Head of caudate nucleus (tissue), 42 donors: ENCODE results near the gene TSPOAP1.

Experiments
- DNase-seq, 42 donors: peaks; one replicate each; pipeline versions ENCODE4 v3.0.0 to v3.0.0-alpha.2; 2020 to 2021; ENCODE audit warnings: mixed read lengths in 7 of 42
- intact Hi-C: fragments of 100-400 bp; cut with DNase I; formaldehyde crosslinking; loops from one replicate; pipeline ENCODE4 v1.15.0; 2022

The TSPOAP1 gene

DNA sequence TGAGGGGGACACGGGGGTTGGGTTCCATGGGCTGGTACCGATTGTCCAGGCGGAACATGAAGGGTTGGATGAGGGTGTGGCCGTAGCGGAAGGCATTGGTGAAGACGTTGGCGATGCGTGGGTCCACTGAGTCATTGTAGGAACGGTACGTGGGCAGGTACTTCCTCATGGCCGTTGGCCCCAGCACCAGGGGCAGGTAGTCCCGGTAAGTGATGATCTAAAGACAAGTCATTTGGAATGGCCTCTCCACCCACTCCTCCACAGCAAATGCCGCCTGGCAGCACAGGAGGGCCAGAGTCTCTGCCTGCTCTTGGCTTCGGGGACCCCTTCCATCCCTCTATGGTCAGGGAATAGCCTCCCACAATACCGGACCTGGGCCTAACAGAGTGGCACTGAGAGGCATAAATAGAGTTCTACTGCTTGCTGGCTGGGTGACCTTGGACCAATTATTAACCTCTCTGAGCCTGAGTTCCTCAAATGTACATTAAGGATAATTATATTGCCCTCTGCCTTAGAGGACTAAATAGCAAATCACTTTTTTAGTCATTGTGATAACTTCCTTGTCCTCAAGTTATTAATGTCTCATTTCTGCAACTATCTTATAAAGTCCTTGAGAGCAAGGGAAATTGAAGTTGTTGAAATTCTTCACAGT, 55.0 kb downstream of the TSPOAP1 start:
- intact Hi-C loops: no loop called here
- no peak for DNase-seq

- DNase-seq: no peak
- intact Hi-C loops: no loop called here
These were observed 56.0 kb downstream of the TSPOAP1 start for GRCh38 chr17:58272367-58273280.

DNA sequence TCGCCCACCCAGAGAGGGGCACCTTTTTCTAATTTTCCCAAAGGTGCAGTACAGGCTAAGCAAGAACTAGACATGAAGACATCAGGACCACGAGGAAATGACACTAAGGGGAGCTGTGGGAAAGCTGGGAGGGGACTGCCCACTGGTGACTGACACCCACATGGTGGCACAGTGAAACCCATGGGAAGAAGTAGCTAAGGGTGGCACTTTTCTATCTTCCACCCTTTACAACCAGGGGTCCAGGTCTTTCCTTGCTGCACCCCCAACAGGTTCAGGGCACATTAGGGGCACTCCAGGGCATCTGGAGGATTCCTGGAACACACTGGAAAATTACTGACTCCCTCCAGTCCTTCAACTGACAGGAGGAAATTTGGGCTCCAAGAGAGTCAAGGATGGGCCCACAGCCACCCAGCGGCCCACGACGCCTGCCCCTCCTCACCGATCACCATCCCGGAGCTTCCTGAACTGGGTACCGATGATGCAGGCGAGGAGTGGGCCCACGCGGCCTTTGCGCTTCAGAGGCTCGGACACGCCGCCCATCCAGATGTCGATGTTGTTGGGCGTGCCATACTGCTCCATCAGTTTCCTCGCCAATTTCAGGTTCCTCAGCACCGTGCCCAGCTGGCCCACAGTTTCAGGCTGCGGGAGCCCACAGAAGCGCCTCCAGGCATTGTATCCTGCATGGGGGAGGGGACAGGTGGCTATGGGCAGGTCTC, 57.2 kb downstream of the TSPOAP1 start:
- no peak for DNase-seq

GRCh38 chr17:58270476-58271215, 57.9 kb downstream of the TSPOAP1 start:
- DNase-seq: peak in 1 of 42 donors; percentile 22
- intact Hi-C loops: no loop called here

More for the DNA sequence above, 57.2 kb downstream of the TSPOAP1 start:
- intact Hi-C loops: no loop called here

- DNase-seq: no peak
- intact Hi-C loops: no loop called here
These were observed 58.9 kb downstream of the TSPOAP1 start for GRCh38 chr17:58269557-58270291.

DNA sequence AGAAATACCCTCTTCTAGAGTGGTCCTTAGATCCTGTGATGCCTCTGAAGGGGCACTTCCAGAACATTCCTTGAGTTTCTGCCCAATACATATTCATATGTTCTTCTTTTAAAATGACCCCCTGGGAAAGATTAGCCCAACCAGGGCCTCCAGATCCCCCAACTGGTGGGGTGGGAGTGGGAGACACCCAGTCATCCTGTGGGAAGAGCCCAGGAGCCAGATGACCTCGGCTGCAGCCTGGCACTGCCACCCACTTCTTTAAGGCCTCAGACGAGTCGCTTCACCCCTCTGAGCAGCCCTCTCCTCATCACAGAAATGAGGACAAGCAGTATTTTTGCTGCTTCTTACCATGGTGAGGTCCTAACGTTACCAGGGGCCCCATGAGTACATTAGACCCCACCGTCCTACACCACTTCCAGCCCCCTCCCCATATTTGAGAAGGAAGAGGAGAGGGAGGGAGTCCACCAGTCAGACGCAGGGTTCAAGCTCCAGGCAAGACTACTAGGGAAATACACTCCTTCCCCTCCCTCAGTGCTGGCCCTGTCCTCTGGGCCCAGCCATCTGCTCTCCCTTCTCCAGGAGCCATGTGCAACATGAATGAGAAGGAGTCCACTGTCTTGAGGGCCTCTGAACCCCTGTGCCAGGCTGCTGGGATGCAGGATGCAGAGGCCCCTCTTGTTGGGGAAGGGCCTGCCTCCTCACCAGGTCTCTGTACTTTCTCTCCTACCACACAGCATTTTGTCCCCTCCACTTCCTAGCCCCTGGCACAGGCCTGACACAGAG, 59.6 kb downstream of the TSPOAP1 start:
- peak in 2 of 42 donors; percentile 5 to 8 for DNase-seq
- intact Hi-C loops: no loop called here

GRCh38 chr17:58268326-58268725, 60.3 kb downstream of the TSPOAP1 start:
- DNase-seq: peak in 1 of 42 donors; percentile 24
- intact Hi-C loops: no loop called here

DNA sequence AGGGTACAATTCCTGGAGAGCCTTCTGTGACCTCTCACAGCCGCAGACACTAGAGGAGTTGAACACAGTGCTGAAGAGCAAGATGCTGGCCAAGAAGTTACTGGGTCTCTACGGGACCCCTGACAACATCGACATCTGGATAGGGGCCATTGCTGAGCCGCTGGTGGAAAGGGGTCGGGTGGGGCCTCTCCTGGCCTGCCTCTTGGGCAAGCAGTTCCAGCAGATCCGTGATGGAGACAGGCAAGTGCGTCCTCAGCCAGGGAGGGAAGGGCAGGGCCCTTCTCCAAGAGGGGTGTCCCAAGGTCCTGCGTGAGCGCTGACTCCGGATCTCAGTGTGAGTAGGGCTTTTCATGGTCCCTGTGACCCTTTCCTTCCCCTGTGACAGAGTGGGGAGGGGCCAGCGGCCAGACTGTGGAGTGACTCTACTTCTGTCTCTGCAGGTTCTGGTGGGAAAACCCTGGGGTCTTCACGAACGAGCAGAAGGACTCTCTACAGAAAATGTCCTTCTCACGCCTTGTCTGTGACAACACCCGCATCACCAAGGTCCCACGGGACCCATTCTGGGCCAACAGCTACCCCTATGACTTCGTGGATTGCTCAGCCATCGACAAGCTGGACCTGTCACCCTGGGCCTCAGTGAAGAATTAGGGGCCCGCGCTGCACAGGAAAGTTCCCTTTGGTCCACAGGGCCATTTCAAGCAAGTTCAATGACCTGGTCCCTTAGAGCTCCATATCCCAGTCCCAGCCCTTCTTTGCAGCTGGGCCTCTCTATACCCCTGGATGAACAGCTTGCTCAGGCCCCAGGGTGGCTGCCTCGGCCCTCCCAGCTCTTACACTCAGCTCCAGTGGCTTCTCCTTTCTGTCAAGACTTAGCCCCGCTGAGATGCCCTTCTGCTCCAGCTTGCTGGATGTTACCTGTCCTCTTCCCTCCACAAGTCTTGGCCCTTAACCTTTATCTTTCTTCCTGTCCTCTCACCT, 61.0 kb downstream of the TSPOAP1 start:
- peak in 3 of 42 donors; percentile 8 to 9 (median 8) for DNase-seq

DNA sequence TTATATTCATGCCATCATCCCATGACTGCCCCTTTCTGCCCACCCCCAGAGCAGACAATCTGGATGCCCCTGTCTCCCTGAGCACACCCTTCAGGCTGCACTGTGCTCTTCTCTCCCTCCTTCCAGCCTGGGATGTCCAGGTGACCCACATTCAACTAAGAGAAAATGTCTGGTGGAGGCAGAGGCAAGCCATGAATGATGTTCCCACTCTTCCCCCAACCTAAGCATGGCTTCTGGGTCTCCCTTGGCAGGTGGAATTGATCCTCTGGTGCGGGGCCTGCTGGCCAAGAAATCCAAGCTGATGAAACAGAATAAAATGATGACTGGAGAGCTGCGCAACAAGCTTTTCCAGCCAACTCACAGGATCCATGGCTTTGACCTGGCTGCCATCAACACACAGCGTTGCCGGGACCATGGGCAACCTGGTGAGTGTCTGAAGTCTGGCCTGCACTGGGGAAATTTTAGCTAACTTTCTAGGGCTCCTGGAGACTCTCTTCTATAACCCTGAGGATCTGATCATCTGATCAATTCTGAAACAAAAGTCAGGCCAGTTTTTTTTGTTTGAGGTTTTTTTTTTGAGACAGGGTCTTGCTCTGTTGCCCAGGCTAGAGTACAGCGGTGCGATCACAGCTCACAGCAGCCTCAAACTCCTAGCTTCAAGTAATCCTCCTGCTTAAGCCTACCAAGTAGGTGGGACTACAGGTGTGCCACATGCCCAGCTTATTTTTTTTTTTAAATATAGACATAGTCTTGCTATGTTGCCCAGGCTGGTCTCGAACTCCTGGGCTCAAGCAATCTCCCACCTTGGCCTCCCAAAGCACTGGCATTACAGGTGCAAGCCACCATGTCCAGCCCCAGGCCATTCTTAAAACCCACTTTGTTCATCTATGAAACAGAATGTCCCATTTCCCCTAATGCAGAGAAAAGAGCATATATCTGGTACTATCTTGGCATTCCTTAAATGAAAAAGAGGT, 62.4 kb downstream of the TSPOAP1 start:
- DNase-seq: peak in 4 of 42 donors; percentile 1 to 13 (median 10)
- intact Hi-C loops: no loop called here

More for the DNA sequence above, 61.0 kb downstream of the TSPOAP1 start:
- intact Hi-C loops: no loop called here

DNA sequence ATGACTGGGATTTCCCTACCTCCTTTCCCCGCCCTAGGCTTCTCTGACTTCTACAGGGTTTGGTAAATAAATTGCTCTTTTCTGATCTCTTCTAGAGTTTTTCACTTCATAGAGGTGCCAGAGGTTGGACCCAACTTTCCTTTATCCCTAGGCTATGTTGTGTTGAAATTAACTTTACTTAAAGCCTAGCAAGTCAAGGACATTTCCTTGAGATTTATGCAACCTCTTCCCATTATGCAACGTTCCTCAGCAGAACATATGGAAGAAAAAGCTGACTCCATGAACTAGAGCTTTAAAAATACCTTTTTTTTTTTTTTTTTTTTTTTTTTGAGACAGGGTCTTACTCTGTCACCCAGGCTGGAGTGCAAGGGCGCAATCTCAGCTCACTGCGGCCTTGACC, 63.3 kb downstream of the TSPOAP1 start:
- DNase-seq: peak in 2 of 42 donors; percentile 31 to 38
- intact Hi-C loops: no loop called here

DNA sequence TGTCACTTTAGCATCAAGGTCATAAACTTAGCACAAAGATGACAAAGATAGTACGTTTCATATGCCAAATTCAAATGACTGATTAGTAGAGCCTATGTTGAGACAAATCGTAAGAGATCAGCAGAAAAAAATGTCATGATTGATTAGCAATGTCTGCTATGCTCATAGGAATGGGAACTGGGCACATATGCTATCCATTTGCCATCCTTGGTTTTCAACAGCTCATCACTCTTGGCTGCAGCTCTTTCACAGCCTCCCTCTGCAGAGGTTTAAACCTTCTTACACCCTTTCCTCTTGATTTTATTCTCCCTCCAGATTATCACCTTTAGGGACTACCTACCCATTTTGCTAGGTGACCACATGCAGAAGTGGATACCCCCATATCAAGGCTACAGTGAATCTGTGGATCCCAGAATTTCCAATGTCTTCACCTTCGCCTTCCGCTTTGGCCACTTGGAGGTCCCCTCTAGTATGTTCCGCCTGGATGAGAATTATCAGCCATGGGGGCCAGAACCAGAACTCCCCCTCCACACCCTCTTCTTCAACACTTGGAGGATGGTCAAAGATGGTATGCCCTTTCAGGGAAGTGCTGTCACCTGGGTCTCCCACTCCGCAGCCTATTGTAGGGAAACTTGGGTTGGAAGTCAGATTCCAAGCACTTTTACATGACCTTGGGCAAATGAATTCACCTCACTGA, 64.0 kb downstream of the TSPOAP1 start:
- DNase-seq: peak in 3 of 42 donors; percentile 2 to 17 (median 7)
- intact Hi-C loops: no loop called here

GRCh38 chr17:58263773-58264172, 64.8 kb downstream of the TSPOAP1 start:
- peak in 12 of 42 donors; percentile 15 to 47 (median 26) for DNase-seq
- intact Hi-C loops: no loop called here

DNA sequence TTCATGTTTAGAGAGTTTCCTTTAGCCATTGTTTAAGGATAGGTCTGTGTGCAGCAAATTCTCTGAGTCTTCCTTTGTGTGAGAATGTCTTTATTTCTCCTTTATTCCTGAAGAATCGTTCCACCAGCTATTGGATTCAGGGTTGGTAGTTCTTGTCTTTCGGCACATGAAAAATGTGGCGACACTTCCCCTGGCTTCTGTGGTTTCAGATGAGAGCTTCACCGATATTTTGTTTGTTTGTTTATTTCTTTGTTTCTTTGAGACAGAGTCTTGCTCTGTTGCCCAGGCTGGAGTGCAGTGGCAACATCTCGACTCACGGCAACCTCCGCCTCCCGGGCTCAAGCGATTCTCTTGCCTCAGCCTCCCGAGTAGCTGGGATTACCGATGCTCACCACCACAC, 66.4 kb downstream of the TSPOAP1 start:
- peak in 1 of 42 donors; percentile 23 for DNase-seq
- intact Hi-C loops: no loop called here

GRCh38 chr17:58254803-58255202, 73.8 kb downstream of the TSPOAP1 start:
- DNase-seq: no peak
- intact Hi-C loops: no loop called here

GRCh38 chr17:58253082-58253481, 75.5 kb downstream of the TSPOAP1 start:
- intact Hi-C loops: no loop called here
- no peak for DNase-seq
